OCI-LY7 (cell line): ENCODE results near the gene ANKRD36.
"Not testable (repeated sequence)": the region's sequence is repeated elsewhere in the genome, so short reads cannot be mapped to it uniquely, and the experiment has no call there.

Experiments used
- CTCF ChIP-seq: fragments of 200-600 bp; sonication (generic); conservative IDR thresholded peaks from 2 replicates; pipeline ENCODE4 v1.5.1; 2014; ENCODE audit warnings: mild to moderate bottlenecking, antibody characterized with exemption, low read length, moderate library complexity, mixed read lengths
- EZH2phosphoT487 ChIP-seq: fragments of 200-600 bp; sonication (generic); IDR thresholded peaks from 2 replicates; pipeline ENCODE4 v1.6.1; 2018; ENCODE audit warnings: low read depth, borderline replicate concordance, mild to moderate bottlenecking, mixed run types, antibody characterized with exemption, low read length, moderate library complexity, mixed read lengths

DNA sequence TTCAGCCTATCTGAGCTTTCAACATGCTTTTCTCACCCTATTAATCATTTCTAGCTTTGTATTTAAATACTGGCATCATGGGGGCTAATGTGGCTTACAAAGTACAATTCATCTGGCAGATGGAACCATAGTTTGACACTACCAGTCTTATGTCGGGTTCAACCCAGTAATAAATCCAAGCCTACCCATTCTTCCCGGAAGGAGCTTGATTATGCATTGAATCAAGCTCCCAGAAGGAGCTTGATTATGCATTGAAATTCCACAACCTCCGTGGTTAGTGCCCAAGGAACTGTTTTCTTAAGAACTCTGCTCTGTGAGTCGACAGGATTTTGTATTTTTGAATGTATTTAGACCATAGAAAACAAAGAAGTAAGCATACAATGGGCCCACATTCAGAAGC is 148.2 kb downstream of the ANKRD36 start:
- not testable (repeated sequence) for TF ChIP-seq CTCF, EZH2phosphoT487
